ENCODE measurements around the gene ANO4.

DNA sequence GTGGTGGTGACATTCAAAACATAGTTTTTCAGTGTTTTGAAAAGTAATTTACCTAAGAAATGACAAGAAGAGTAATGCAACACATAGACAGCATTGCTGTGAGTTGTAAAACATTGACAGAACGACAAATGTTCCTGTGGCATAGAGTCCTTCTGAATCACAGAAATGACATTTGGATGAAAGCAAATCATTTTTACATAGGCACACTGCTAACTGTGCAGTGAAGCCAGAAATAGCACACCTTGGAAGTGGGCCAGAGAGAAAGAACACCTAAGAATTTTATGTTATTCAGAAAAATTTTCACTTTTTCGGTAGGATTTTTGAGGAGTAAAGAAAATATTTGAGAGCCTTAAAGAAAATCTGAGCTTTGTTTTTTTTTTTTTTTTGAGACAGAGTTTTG, 100.6 kb downstream of the ANO4 start:
- TF ChIP-seq, protein P1, sequence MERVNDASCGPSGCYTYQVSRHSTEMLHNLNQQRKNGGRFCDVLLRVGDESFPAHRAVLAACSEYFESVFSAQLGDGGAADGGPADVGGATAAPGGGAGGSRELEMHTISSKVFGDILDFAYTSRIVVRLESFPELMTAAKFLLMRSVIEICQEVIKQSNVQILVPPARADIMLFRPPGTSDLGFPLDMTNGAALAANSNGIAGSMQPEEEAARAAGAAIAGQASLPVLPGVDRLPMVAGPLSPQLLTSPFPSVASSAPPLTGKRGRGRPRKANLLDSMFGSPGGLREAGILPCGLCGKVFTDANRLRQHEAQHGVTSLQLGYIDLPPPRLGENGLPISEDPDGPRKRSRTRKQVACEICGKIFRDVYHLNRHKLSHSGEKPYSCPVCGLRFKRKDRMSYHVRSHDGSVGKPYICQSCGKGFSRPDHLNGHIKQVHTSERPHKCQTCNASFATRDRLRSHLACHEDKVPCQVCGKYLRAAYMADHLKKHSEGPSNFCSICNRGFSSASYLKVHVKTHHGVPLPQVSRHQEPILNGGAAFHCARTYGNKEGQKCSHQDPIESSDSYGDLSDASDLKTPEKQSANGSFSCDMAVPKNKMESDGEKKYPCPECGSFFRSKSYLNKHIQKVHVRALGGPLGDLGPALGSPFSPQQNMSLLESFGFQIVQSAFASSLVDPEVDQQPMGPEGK (CRISPR knock-in tag; IDR thresholded peaks at IDR 0.05; ENCODE audit: borderline replicate concordance) = no peak
- TF ChIP-seq, protein P2, sequence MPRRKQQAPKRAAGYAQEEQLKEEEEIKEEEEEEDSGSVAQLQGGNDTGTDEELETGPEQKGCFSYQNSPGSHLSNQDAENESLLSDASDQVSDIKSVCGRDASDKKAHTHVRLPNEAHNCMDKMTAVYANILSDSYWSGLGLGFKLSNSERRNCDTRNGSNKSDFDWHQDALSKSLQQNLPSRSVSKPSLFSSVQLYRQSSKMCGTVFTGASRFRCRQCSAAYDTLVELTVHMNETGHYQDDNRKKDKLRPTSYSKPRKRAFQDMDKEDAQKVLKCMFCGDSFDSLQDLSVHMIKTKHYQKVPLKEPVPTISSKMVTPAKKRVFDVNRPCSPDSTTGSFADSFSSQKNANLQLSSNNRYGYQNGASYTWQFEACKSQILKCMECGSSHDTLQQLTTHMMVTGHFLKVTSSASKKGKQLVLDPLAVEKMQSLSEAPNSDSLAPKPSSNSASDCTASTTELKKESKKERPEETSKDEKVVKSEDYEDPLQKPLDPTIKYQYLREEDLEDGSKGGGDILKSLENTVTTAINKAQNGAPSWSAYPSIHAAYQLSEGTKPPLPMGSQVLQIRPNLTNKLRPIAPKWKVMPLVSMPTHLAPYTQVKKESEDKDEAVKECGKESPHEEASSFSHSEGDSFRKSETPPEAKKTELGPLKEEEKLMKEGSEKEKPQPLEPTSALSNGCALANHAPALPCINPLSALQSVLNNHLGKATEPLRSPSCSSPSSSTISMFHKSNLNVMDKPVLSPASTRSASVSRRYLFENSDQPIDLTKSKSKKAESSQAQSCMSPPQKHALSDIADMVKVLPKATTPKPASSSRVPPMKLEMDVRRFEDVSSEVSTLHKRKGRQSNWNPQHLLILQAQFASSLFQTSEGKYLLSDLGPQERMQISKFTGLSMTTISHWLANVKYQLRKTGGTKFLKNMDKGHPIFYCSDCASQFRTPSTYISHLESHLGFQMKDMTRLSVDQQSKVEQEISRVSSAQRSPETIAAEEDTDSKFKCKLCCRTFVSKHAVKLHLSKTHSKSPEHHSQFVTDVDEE (CRISPR knock-in tag; IDR thresholded peaks at IDR 0.05) = no peak
- TF ChIP-seq ZFP30 (CRISPR knock-in tag; IDR thresholded peaks at IDR 0.05) (no peak), ZFP3 (CRISPR knock-in tag; IDR thresholded peaks at IDR 0.05) (no peak), ZNF8 (CRISPR knock-in tag; IDR thresholded peaks at IDR 0.05) (no peak)
